HL-60/S4 (cell line): ENCODE measurements around the gene RARA.

Experiments
- in situ Hi-C: fragments of 300-500 bp; cut with MboI; formaldehyde crosslinking; loops from 2 replicates; pipeline ENCODE4 v1.14.3; 2022; ENCODE audit warnings: low sequenced_read_pairs

RARA gene

DNA sequence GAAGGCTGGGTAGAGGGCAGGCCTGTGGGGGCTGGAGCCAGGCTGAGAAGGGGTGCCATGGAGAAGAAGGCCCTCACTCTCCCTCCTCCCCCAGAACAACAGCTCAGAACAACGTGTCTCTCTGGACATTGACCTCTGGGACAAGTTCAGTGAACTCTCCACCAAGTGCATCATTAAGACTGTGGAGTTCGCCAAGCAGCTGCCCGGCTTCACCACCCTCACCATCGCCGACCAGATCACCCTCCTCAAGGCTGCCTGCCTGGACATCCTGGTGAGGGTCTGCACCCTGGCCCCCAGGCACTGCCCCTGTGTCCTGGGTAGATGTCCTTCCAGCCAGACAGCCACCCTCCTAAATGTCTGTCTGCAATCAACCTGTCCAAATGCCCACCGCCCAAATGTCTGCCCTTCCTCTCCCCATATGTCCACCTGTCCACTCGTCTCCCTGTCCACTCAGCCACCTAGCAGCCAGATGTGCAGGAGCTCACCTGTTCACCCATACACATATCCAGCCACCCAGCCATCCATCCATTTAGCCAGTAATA is 43.3 kb downstream of the RARA start:
- in situ Hi-C loops = loop anchor here (5.0 kb wide), 1 partner anchor 45 kb away; the partner anchor contains the start of gene RARA

- in situ Hi-C loops = loop anchor here (5.0 kb wide), 1 partner anchor 46 kb away; the partner anchor contains the start of gene RARA
Measured at GRCh38 chr17:40352779-40353394, 43.9 kb downstream of the RARA start.

- in situ Hi-C loops = loop anchor here (5.0 kb wide), 1 partner anchor 47 kb away; the partner anchor contains the start of gene RARA
Measured at GRCh38 chr17:40354221-40355122, 45.5 kb downstream of the RARA start.

DNA sequence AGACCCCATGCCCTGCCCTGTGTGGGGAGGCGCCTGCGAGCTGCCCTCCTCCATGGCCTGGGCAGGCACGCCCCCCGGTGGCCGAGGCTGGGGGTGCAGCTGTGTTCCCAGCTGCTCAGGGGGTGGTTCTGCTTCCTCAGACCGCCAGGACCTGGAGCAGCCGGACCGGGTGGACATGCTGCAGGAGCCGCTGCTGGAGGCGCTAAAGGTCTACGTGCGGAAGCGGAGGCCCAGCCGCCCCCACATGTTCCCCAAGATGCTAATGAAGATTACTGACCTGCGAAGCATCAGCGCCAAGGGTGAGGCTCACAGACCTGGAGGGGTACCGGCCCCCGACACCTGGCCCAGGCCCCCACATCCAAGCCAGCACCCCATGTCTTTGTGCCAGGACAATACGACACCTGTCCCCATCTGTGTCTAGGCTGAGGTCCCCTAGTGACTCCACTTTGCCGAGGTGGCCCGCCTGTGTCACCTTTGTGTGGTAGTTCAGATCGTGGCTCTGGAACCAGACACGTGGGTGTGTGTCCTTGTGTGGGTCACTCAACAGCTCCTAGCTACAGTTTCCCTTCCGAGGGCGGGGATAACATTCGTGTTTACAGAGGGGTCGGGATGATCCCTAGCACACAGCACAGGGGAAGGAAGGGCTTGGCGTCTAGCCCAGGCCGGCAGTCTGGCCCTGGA is 46.3 kb downstream of the RARA start:
- in situ Hi-C loops = no loop called here

DNA sequence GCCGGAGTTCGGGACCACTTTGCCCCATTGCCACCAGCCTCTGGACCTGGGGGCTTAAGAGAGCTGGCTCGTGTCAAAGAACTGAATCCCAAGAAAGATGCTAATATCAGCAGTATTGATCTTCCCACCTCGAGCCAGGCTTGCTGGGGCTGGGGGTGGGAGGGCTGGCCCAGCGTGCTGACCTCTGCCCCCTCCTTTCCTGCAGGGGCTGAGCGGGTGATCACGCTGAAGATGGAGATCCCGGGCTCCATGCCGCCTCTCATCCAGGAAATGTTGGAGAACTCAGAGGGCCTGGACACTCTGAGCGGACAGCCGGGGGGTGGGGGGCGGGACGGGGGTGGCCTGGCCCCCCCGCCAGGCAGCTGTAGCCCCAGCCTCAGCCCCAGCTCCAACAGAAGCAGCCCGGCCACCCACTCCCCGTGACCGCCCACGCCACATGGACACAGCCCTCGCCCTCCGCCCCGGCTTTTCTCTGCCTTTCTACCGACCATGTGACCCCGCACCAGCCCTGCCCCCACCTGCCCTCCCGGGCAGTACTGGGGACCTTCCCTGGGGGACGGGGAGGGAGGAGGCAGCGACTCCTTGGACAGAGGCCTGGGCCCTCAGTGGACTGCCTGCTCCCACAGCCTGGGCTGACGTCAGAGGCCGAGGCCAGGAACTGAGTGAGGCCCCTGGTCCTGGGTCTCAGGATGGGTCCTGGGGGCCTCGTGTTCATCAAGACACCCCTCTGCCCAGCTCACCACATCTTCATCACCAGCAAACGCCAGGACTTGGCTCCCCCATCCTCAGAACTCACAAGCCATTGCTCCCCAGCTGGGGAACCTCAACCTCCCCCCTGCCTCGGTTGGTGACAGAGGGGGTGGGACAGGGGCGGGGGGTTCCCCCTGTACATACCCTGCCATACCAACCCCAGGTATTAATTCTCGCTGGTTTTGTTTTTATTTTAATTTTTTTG is 47.1 kb downstream of the RARA start:
- in situ Hi-C loops = no loop called here

DNA sequence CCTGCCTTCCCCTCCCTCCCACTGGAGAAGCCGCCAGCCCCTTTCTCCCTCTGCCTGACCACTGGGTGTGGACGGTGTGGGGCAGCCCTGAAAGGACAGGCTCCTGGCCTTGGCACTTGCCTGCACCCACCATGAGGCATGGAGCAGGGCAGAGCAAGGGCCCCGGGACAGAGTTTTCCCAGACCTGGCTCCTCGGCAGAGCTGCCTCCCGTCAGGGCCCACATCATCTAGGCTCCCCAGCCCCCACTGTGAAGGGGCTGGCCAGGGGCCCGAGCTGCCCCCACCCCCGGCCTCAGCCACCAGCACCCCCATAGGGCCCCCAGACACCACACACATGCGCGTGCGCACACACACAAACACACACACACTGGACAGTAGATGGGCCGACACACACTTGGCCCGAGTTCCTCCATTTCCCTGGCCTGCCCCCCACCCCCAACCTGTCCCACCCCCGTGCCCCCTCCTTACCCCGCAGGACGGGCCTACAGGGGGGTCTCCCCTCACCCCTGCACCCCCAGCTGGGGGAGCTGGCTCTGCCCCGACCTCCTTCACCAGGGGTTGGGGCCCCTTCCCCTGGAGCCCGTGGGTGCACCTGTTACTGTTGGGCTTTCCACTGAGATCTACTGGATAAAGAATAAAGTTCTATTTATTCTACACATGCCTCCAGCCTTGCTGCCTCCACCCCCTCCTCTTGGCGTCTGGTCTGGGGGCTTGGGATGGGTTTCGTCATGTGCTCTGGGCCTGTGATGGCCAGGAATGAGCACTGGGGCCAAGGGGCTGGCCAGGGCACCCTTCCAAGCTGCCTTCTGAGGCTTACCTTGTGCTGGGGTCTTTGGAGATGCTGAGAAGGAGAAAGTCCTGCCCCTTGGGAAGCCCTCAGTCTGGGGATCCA is 48.3 kb downstream of the RARA start:
- in situ Hi-C loops = no loop called here

DNA sequence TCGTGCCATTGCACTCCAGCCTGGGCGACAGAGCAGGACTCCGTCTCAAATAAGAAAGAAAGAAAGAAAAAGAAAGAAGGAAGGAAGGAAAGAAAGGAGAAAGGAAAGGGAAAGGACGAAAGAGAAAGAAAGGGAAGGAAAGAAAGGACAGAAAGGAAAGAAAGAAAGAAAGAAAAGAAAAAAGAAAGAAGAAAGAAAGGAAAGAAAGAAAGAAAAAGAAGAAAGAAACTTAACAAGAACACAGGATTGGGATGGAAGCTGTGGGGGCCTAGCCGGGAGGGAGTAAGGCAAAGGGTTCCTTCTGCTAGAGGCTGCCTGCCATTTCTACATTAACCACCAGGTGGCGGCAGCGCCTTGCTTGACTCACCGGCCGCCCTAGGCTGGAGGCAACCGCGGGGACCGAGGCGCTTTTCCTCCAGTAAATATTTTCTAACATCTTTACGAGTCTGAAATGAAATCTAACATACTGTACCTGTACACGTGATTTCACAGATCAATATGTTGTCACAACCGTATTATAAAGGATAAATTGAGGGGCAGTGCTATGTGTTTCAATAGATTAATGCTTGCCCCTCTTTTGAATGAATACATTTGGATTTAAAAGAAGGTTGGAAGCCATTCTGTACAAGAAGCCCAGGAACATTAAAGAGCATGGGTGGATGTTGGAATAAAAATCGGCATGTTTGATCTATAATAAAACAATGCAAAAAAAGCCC is 49.5 kb downstream of the RARA start:
- in situ Hi-C loops = no loop called here

DNA sequence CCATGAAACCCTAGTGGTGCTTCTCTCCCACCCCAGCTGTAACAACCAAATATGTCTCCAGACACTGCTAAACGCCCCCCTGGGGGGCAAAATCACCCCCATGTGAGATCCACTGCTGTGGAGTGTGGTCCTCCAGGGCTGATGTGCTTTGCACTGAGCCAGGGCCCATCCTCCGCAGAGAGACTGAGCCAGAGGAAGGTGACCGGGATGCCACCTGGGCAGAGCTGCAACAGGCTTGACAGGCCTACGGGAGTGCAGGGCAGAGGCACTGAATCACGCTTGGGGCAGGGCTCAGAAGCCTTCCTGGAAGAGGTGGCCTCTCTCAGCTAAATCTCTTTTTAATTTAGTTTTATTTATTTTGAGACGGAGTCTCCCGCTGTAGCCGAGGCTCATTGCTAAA is 51.1 kb downstream of the RARA start:
- in situ Hi-C loops = loop anchor here (10.0 kb wide), 1 partner anchor 175 kb away; no protein-coding TSS in a partner anchor

- in situ Hi-C loops = loop anchor here (10.0 kb wide), 1 partner anchor 174 kb away; no protein-coding TSS in a partner anchor
Measured at GRCh38 chr17:40361063-40361924, 52.3 kb downstream of the RARA start.

DNA sequence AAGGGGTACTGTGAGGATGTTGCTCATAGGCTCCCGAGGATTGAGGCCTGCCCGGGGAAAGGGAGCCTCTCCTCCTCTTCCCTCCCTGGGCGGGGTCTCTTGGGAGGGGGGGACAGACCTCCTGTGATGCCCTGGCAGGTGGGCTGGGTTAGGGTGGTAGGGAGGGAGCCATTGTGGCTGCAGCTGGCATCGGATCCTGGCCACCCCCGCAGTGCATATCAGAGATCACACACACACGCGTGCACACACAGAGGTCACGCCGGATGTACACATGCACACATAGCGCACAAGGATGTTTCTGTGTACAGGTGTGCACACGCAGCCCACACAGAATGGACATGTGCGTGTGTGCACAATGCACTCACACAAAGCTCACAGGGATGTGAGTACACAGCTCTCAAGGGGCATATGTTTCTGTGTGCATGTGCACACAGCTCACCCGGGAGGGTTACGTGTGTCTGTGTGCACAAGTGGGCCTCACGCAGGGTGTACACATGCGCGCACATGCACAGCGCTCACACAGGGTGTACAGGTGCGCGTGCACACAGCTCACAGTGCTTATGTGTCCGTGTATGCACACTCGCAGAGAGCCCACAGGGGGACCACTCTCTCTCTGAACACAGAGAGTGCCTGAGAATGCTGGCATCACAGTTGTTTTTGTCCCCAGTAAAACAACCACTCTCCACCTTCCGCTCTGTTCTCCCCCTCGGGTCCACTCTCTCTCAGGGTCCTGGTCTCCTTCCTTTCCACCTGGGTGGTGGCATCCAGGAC is 53.1 kb downstream of the RARA start:
- in situ Hi-C loops = loop anchor here (10.0 kb wide), 1 partner anchor 173 kb away; no protein-coding TSS in a partner anchor

- in situ Hi-C loops = loop anchor here (10.0 kb wide), 1 partner anchor 172 kb away; no protein-coding TSS in a partner anchor
Measured at GRCh38 chr17:40362696-40363110, 53.7 kb downstream of the RARA start.

GRCh38 chr17:40363111-40363827 is 54.3 kb downstream of the RARA start:
- in situ Hi-C loops = loop anchor here (10.0 kb wide), 1 partner anchor 172 kb away; no protein-coding TSS in a partner anchor

DNA sequence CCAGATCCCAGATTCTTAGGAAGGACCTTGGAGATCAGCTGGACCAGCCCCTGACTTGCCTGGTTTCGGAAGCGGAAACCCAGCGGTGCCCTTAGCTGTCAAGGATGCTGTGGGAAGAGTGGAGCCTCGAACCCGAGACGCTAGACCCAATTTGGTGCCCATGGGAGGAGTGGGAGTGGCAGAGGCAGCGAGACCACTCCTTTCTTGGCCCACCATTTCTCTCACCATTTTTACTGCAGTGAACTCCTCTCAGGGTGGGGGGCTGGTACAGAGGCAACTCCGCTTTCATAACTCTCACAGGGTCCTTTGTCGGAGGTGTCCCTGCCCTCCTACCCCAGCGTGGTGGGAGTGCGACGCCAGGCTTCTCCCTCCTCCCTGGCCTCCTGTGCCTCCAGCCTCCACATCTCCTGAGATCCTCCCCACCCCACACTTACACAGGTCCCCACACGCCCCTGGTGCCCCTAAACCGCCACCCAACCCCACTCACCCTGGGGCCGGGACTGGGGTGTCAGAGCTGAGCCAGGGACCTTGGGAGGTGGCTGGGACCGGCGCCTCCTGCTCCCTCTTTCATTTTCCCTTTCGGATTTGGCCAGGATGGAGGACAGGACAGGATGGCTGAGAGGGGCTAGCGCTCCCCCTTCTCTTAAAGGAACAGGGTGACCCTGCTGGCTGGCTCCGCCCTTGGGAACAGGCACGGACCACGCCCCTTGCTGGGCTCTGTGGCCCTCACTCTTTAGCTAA is 55.3 kb downstream of the RARA start, which contains the start of gene GJD3:
GJD3 (minus strand) TSS at position 617 of the 741 bp plus-strand sequence. CDS start 922 bp downstream, outside the sequence.
- in situ Hi-C loops = loop anchor here (10.0 kb wide), 1 partner anchor 171 kb away; no protein-coding TSS in a partner anchor

DNA sequence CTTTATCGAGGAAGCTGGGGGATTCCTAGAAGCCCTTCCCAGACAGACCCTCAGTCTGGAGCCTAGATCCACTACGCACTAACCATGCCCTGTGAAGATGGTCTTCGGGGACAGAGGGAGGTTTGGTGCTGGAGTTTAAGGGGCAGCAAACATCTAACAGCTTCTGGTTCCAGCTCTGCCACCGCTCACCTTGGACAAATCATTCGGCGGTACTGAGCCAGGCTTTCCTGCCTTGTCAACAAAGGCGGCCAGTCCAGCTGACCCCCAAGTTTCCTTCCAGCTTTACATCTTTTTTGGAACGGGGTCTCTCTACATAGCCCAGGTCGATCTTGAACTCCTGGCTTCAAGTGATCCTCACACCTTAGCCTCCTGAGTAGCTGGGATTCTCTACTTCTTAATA is 55.9 kb downstream of the RARA start:
- in situ Hi-C loops = loop anchor here (10.0 kb wide), 1 partner anchor 170 kb away; no protein-coding TSS in a partner anchor
